HG03095 (cell line): ENCODE measurements around the gene LDLR.
A peak's percentile ranks its signal among the peaks of the same experiment; 100 is the strongest.
"Not testable (repeated sequence)": the region's sequence is repeated elsewhere in the genome, so short reads cannot be mapped to it uniquely, and the experiment has no call there.

Source experiments
- ATAC-seq: cut with Tn5 transposase; IDR thresholded peaks from one replicate; pipeline ENCODE4 v1.9.1; 2021; ENCODE audit warnings: moderate library complexity; ENCODE audit not compliant: unreplicated experiment

LDLR gene

GRCh38 chr19:11070123-11070522 lies 19.1 kb upstream of the LDLR start:
- ATAC-seq = no peak

DNA sequence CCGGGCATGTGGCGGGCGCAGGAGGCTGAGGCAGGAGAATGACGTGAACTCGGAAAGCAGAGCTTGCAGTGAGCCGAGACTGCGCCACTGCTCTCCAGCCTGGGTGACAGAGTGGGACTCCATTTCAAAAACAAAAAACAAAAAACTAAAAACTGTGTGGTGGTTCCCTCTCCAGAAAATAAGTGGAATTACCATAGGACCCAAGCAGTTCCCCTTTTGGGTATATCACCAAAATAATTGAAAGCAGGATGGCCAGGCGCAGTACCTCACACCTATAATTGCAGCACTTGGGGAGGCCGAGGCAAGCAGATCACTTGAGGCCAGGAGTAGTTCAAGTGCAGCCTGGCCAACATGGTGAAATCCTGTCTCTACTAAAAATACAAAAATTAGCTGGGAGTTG lies 15.7 kb upstream of the LDLR start:
- ATAC-seq = no peak

DNA sequence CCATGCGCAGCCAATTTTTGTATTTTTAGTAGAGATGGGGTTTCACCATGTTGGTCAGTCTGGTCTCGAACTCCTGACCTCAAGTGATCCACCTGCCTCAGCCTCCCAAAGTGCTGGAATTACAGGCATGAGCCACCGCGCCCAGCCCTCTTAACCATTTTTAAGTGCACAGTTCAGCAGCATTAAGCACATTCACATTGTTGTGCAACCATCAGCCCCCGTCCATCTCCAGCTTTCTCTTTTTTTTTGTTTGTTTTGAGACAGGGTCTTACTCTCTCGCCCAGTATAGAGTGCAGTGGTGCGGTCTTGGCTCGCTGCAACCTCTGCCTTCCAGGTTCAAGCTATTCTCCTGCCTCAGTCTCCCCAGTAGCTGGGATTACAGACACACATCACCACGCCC lies 12.5 kb upstream of the LDLR start:
- not testable (repeated sequence) for ATAC-seq

DNA sequence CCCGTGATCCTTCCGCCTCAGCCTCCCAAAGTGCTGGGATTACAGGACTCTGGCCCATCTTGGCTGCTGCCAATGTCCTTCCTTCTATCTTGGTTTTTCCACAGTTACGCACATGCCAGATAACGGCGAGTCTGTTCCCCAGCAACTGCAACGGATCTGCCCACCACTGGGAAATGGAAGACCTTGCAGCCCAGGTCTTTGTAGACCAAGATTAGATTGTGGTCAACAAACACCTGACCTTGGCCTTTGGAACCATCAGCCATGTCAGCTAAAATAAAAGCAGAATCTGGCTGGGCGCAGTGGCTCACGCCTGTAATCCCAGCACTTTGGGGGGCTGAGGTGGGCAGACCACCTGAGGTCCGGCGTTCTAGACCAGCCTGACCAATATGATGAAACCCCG lies 10.4 kb upstream of the LDLR start:
- ATAC-seq = no peak

GRCh38 chr19:11079999-11080398 lies 9.3 kb upstream of the LDLR start:
- no peak for ATAC-seq

DNA sequence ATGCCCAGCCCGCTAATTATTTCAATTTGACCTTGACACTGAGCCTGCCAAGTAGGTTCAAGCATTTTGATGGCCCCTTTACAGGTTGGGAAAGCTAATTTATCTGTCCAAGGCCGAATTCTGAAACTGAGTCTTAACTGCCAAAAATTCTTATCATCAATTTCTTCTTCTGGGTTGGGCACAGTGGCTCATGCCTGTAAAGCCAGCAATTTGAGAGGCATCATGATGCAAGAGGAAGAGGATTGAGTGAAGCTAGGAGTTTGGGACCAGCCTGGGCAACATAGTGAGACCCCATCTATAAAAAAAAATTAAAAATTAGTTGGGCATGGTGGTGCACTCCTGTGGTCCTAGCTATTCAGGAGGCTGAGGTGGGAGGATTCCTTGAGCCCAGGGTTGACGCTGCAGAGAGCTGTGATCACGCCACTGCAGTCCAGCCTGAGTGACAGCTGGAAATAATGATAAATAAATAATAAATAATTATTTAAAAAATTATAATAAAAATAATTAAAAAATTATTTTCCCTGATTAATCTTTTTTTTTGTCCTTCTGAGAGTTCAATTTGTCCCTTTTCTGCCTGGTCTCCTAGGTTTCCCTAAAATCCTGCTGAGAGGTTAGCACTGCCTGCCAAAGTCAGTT lies 1.3 kb upstream of the LDLR start:
- ATAC-seq = no peak

- no peak for ATAC-seq
Measured at GRCh38 chr19:11088506-11089253, 583 bp upstream of the LDLR start.

- ATAC-seq = not testable (repeated sequence)
Measured at GRCh38 chr19:11090014-11090263, 676 bp downstream of the LDLR start.

- peak; percentile 70 for ATAC-seq
Measured at GRCh38 chr19:11090264-11090996, 1.2 kb downstream of the LDLR start.

DNA sequence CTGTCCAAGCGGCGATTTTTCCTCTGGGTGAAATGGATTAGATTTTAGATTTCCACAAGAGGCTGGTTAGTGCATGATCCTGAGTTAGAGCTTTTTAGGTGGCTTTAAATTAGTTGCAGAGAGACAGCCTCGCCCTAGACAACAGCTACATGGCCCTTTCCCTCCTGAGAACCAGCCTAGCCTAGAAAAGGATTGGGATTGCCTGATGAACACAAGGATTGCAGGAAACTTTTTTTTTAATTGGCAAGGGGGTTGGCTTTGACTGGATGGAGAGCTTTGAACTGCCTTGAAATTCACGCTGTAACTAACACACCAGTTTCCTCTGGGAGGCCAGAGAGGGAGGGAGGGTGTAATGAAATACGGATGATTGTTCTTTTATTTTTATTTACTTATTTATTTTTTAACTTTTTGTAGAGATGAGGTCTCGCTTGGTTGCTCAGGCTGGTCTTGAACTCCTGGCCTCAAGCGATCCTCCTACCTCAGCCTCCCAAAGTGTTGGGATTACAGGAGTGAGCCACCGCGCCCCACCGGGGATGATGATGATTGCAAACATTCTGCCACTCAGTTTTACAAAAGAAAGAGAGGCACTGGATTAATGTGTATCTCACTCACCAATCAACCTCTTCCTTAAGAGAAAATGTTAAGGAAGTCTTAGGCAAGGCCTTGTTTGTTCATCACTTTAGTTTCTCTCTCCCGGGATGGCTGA lies 1.9 kb downstream of the LDLR start:
- no peak for ATAC-seq

- ATAC-seq = no peak
Measured at GRCh38 chr19:11091703-11092153, 2.5 kb downstream of the LDLR start.

DNA sequence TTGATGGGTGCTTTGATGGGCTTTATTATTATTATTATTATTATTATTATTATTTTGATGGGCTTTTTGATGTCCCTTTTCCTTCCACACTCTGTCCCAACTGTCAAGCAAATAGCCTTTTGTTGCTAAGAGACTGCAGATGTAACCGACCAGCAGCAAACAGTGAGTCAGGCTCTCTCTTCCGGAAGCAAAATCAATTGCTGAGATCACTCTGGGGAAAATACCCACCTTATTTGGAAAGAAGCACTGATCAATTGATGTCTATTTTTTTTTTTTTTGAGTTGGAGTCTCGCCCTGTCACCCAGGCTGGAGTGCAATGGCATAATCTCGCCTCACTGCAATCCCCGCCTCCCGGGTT lies 2.9 kb downstream of the LDLR start:
- no peak for ATAC-seq

- no peak for ATAC-seq
Measured at GRCh38 chr19:11093689-11094238, 4.5 kb downstream of the LDLR start.

DNA sequence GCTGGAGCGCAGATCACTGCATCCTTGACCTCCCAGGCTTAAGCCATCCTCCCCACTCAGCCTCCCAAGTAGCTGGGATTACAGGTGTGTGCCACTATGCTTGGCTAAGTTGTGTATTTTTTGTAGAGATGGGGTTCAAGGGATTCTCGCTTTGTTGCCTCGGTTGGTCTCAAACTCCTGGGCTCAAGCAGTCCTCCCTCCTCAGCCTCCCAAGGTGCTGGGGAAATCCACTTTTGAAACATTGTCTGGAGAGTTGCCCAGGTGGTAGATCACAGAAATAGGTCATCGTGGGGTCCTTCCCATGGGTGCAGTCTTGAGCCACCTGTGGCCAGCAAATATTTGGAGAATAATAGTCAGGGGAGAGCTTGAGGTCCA lies 5.2 kb downstream of the LDLR start:
- no peak for ATAC-seq

DNA sequence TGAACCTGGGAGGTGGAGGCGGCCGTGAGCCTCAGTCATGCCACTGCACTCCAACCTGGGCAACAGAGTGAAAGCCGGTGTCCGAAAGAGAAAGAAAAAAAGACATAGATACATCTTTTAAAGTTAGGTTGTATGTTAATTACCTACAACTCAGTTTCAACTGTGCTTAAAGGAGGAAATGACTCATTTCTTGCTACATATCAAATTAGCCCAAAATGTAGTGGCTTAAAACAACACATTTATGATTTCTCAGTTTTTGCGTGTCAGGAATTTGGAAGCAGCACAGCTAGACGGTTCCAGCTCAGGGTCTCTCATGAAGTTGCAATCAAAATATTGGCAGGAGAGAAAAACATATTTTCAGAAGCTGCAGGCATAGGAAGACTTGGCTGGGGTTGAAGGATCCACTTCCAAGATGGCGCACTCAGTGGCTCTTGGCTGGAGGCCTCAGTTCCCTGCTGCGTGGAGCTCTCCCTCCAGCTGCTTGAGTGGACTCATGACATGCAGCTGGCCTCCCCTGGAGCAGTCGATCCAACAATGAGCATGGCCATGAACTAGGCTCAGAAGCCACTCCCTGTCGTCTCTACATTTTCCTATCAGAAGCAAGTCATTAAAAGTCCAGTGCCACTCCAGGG lies 7.1 kb downstream of the LDLR start:
- no peak for ATAC-seq

- ATAC-seq = not testable (repeated sequence)
Measured at GRCh38 chr19:11097367-11097766, 8.1 kb downstream of the LDLR start.

- no peak for ATAC-seq
Measured at GRCh38 chr19:11098327-11098726, 9.1 kb downstream of the LDLR start.

- ATAC-seq = no peak
Measured at GRCh38 chr19:11098861-11099260, 9.6 kb downstream of the LDLR start.

GRCh38 chr19:11100049-11100448 lies 10.8 kb downstream of the LDLR start:
- no peak for ATAC-seq

DNA sequence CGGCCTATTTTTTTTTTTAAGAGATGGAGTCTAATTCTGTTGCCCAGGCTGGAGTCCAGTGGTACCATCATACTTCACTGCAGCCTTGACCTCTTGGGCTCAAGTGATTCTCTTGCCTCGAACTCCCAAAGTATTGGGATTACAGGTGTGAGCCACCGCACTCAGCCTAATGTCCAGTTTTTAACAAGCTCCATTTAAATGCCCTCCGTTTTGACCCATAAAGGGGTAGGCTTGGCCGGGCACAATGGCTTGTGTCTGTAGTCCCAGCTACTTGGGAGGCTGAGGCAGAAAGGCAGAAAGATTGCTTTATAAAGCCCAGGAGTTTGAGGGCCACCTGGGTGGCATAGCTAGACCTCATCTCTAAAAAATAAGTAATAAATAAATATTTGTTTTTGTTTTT lies 11.8 kb downstream of the LDLR start:
- ATAC-seq = no peak

DNA sequence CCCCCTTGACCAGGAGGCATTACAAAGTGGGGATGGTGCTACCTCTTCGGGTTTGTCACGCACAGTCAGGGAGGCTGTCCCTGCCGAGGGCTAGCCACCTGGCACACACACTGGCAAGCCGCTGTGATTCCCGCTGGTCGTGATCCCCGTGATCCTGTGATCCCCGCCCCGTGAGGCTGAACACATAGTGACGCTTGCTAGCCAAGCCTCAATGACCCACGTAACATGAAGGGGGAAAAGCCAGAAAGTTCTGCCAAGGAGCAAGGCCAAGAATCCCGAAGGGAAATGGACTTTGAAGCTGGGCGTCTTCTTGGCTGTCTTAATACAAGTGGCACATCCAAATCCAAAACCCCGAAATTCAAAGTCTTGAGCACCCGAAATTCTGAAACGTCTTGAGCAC lies 13.7 kb downstream of the LDLR start:
- no peak for ATAC-seq
